ENCODE measurements around the gene KIF5B.
"Not testable (repeated sequence)": the region's sequence is repeated elsewhere in the genome, so short reads cannot be mapped to it uniquely, and the experiment has no call there.

The KIF5B gene

GRCh38 chr10:32056136-32057035 is at the start of gene KIF5B:
KIF5B (minus strand) TSS chr10:32056425; CDS start chr10:32055973, 452 bp downstream.
- DNase-seq, result peak; percentile 79

- no peak for DNase-seq
Observed at GRCh38 chr10:32105782-32106382, 49.7 kb upstream of the KIF5B start.

GRCh38 chr10:32104622-32105509 is 48.6 kb upstream of the KIF5B start:
- no peak for DNase-seq

GRCh38 chr10:32104181-32104580 is 48.0 kb upstream of the KIF5B start:
- DNase-seq, result no peak

- DNase-seq, result no peak
Observed at GRCh38 chr10:32103721-32104120, 47.5 kb upstream of the KIF5B start.

- not testable (repeated sequence) for DNase-seq
Observed at GRCh38 chr10:32098566-32099259, 42.5 kb upstream of the KIF5B start.

- DNase-seq, result no peak
Observed at GRCh38 chr10:32095116-32095733, 39.0 kb upstream of the KIF5B start.

GRCh38 chr10:32093650-32094049 is 37.4 kb upstream of the KIF5B start:
- DNase-seq, result no peak

GRCh38 chr10:32091046-32091445 is 34.8 kb upstream of the KIF5B start:
- no peak for DNase-seq

- no peak for DNase-seq
Observed at GRCh38 chr10:32084185-32084851, 28.1 kb upstream of the KIF5B start.

GRCh38 chr10:32077896-32078485 is 21.8 kb upstream of the KIF5B start:
- no peak for DNase-seq

GRCh38 chr10:32073659-32074058 is 17.4 kb upstream of the KIF5B start:
- no peak for DNase-seq

- DNase-seq, result no peak
Observed at GRCh38 chr10:32073128-32073527, 16.9 kb upstream of the KIF5B start.

GRCh38 chr10:32072025-32072800 is 16.0 kb upstream of the KIF5B start:
- DNase-seq, result no peak

- DNase-seq, result no peak
Observed at GRCh38 chr10:32070645-32071044, 14.4 kb upstream of the KIF5B start.

- no peak for DNase-seq
Observed at GRCh38 chr10:32068569-32068968, 12.3 kb upstream of the KIF5B start.

- DNase-seq, result not testable (repeated sequence)
Observed at GRCh38 chr10:32067931-32068330, 11.7 kb upstream of the KIF5B start.

- DNase-seq, result no peak
Observed at GRCh38 chr10:32065856-32066255, 9.6 kb upstream of the KIF5B start.

GRCh38 chr10:32061440-32061839 is 5.2 kb upstream of the KIF5B start:
- DNase-seq, result no peak

- DNase-seq, result no peak
Observed at GRCh38 chr10:32060347-32060746, 4.1 kb upstream of the KIF5B start.

Measured in NCI-H1048 (cell line).